Natural killer cell treated with Interleukin-12 subunit alpha and Interleukin-12 subunit beta and Interleukin-15 and Interleukin-18, amount 100 ng/mL, for 72 hours (primary cell): ENCODE measurements around the gene MRPL34. TPM values are rescaled to one million over a fixed set of nuclear protein-coding genes. Genes with fewer than 3 reads are reported as not detected.
A peak's percentile ranks its signal among the peaks of the same experiment; 100 is the strongest.

Source experiments
- ATAC-seq, 2 donors: fragments of 150-1000 bp; cut with Tn5 transposase in 1 of 2; sonication (Bioruptor Pico), chemical (Tn5 transposase) in 1 of 2; 2 replicates each; pipeline ENCODE4 v1.10.0; 2021
- DNase-seq: peaks from one replicate; pipeline ENCODE4 v3.0.0; 2022; ENCODE audit warnings: low spot score
- H3K27ac Mint-ChIP-seq, 2 donors: 1 replicate in 1 of 2; 2 replicates in 1 of 2; pipeline ENCODE4 v1.8.0; 2022; ENCODE audit warnings: mixed read lengths in 2 of 2, mild to moderate bottlenecking in 1 of 2, moderate library complexity in 1 of 2
- H3K27me3 Mint-ChIP-seq, 2 donors: 1 replicate in 1 of 2; 2 replicates in 1 of 2; pipeline ENCODE4 v1.8.0; 2022; ENCODE audit warnings: mixed read lengths in 2 of 2
- H3K36me3 Mint-ChIP-seq: one replicate; pipeline ENCODE4 v1.8.0; 2022; ENCODE audit warnings: mixed read lengths
- H3K4me1 Mint-ChIP-seq, 2 donors: 1 replicate in 1 of 2; 2 replicates in 1 of 2; pipeline ENCODE4 v1.8.0; 2022; ENCODE audit warnings: low read depth in 2 of 2, mixed read lengths in 2 of 2, mild to moderate bottlenecking in 1 of 2
- H3K4me3 Mint-ChIP-seq: one replicate; pipeline ENCODE4 v1.8.0; 2022; ENCODE audit warnings: mixed read lengths
- H3K9me3 Mint-ChIP-seq: 2 replicates; pipeline ENCODE4 v1.8.0; 2022; ENCODE audit warnings: mixed read lengths
- total RNA-seq, 2 donors: library from RNA; stranded (reverse); gene quantifications; one replicate each; pipeline ENCODE4 v1.2.3, GENCODE V29; 2022

MRPL34 gene
- total RNA-seq, 2 donors from 2014 or later, result 61.4 to 106 TPM

GRCh38 chr19:17309198-17309964, 3.7 kb downstream of the MRPL34 start, which contains the start of gene DDA1:
Gene DDA1, plus strand, starts transcription at chr19:17309563. Its CDS starts 92 bp downstream, at chr19:17309655.
- Mint-ChIP-seq H3K4me1 (peaks cover 31 to 39% of the 10 kb centered on the region in 2 donors), H3K4me3 (peak within 1 kb of the TSS; percentile 99), H3K27me3 (no peaks in the 10 kb centered on the region), H3K9me3 (no peaks in the 10 kb centered on the region), H3K27ac (peak within 1 kb of the TSS; percentile 81 to 95), H3K36me3 (no peaks in the 10 kb centered on the region)
- peak; percentile 90 to 92 for ATAC-seq
- peak; percentile 100 for DNase-seq

- Mint-ChIP-seq H3K36me3 (no peaks in the 10 kb centered on the region), H3K27me3 (no peaks in the 10 kb centered on the region), H3K27ac (peak overlapping the region; percentile 81 to 95), H3K9me3 (no peaks in the 10 kb centered on the region), H3K4me3 (peak overlapping the region; percentile 99), H3K4me1 (peaks cover 27 to 35% of the 10 kb centered on the region in 2 donors)
- ATAC-seq, result no peak
- no peak for DNase-seq
These were observed 4.3 kb downstream of the MRPL34 start for GRCh38 chr19:17309965-17310461.

DNA sequence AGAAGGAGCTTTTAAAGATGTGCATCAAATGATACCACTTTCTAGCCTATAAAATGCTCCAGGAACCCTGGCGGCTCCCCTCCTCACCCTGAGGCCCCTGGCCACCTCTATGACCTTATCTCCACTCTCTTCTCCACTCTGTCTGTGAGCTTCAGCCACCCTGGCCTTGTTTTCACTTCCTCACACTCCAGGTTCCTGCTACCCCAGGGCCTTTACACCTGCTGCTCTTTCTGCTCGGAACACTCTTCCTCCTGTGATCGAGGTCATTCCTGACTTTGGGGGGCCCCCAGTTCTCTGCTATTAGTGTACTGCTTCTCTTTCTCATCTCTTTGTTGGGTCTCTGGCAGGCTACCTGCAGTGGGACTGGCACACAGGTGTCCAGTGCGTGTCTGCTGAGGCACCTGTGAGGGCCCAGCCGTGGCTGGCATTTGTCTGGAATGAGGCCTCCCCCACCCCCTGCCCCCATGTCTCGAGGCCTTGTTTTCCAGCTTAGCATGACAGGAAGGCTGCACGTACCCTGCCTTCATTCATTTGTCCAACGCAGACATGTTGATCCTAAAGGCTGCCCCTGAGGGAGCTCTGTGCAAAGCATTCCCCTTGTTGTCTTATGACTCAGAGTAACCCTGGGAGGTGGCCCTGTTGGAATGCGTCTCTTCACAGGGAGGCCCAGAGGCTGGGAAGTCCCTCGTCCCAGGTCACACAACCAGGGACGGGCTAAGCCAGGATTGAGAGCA, 6.0 kb downstream of the MRPL34 start:
- Mint-ChIP-seq H3K27ac (peak overlapping the region in 1 of 2 donors; percentile 37), H3K36me3 (no peaks in the 10 kb centered on the region), H3K9me3 (no peaks in the 10 kb centered on the region), H3K4me1 (peaks cover 26 to 31% of the 10 kb centered on the region in 2 donors), H3K4me3 (peak overlapping the region; percentile 77), H3K27me3 (no peaks in the 10 kb centered on the region)
- ATAC-seq, result no peak
- no peak for DNase-seq

DNA sequence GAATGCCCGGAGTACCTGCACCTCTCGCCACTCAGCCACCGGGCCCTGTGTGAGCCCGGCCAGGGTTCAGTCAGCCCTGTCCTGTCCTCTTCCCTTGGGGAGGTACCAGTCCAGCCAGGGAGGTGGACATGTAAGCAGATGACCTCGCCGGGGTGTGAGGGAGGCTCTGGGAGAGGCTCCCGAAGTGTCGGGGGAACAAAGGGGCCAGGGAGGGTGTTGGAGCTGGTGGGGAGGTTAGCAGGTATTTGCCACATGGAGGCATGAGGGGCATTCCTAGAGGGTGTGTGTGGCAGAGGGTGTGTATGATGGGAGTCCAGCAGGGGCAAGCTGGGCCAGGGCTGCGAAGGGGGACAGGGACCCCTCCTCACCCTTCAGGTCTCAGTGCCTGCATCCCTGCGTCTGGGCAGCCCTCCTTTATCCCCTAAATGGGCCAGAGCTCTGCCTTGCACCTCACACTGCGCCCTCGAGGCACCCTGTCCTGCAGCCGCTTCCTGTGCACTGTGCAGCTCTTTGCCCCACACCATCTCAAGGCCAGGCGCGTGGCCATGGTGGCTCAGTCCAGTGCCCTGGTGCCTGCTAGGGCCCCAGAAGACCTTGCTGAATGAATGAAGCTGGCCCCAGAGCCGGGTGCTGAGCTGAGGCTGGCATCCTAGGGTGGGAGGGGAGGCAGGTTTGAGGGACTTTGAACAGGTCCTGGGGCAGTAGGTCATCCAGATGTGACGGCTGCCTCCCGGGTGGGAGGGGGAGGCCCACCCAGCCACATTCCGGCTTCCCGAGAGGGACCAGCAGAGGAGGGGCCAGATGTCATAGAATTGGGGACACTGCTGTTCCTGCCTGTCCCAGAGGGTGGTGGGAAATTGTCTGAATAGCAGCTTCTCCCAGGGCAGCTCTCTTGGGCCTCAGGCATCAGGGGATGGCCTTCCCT, 6.8 kb downstream of the MRPL34 start:
- ATAC-seq (no peak), DNase-seq (no peak)
- Mint-ChIP-seq H3K27ac (no peak overlapping the region), H3K9me3 (no peaks in the 10 kb centered on the region), H3K36me3 (no peaks in the 10 kb centered on the region), H3K4me1 (peaks cover 26 to 31% of the 10 kb centered on the region in 2 donors), H3K4me3 (no peak overlapping the region), H3K27me3 (no peaks in the 10 kb centered on the region)

- Mint-ChIP-seq H3K4me3 (no peak overlapping the region), H3K36me3 (no peaks in the 10 kb centered on the region), H3K27me3 (no peaks in the 10 kb centered on the region), H3K4me1 (peaks cover 18 to 20% of the 10 kb centered on the region in 2 donors), H3K9me3 (no peaks in the 10 kb centered on the region), H3K27ac (no peak overlapping the region)
- ATAC-seq (no peak), DNase-seq (no peak)
These were observed 8.4 kb downstream of the MRPL34 start for GRCh38 chr19:17314007-17314593.

DNA sequence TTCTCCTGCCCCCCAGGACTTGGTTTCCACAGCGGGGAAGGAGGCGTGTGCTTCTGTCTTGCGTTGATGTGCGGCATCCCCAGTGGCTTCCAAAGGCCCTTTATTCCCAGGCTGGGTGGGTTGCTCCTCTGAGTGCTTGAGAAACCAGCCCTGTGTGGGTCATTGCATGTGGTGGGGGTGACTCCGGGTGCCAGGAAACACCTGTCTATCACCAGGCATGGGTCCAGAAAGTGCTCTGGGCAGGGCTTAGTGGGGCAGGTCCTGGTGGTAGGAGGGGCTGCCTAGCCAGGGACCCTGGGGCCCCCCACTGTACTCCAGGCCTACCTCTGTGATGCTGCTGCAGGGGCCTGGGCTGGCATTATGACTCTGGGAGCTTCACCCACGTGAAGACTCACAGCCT, 13.3 kb downstream of the MRPL34 start:
- Mint-ChIP-seq H3K27me3 (no peaks in the 10 kb centered on the region), H3K4me3 (no peak overlapping the region), H3K27ac (no peak overlapping the region), H3K9me3 (no peaks in the 10 kb centered on the region), H3K36me3 (no peaks in the 10 kb centered on the region), H3K4me1 (peaks cover 0 to 8% of the 10 kb centered on the region in 2 donors)
- DNase-seq (no peak), ATAC-seq (no peak)

GRCh38 chr19:17319473-17320238, 14.0 kb downstream of the MRPL34 start:
- H3K27me3 Mint-ChIP-seq, result no peaks in the 10 kb centered on the region
- DNase-seq, result no peak
- no peaks in the 10 kb centered on the region for H3K9me3 Mint-ChIP-seq
- H3K4me1 Mint-ChIP-seq, result peaks cover 0 to 8% of the 10 kb centered on the region in 2 donors
- no peak for ATAC-seq
- no peak overlapping the region for H3K4me3 Mint-ChIP-seq
- H3K27ac Mint-ChIP-seq, result no peak overlapping the region
- H3K36me3 Mint-ChIP-seq, result no peaks in the 10 kb centered on the region

GRCh38 chr19:17320435-17320834, 14.8 kb downstream of the MRPL34 start:
- no peaks in the 10 kb centered on the region for H3K27me3 Mint-ChIP-seq
- no peaks in the 10 kb centered on the region for H3K9me3 Mint-ChIP-seq
- no peaks in the 10 kb centered on the region for H3K36me3 Mint-ChIP-seq
- DNase-seq (no peak), ATAC-seq (no peak)
- peaks cover 0 to 8% of the 10 kb centered on the region in 2 donors for H3K4me1 Mint-ChIP-seq
- H3K4me3 Mint-ChIP-seq, result no peak overlapping the region
- H3K27ac Mint-ChIP-seq, result no peak overlapping the region

DNA sequence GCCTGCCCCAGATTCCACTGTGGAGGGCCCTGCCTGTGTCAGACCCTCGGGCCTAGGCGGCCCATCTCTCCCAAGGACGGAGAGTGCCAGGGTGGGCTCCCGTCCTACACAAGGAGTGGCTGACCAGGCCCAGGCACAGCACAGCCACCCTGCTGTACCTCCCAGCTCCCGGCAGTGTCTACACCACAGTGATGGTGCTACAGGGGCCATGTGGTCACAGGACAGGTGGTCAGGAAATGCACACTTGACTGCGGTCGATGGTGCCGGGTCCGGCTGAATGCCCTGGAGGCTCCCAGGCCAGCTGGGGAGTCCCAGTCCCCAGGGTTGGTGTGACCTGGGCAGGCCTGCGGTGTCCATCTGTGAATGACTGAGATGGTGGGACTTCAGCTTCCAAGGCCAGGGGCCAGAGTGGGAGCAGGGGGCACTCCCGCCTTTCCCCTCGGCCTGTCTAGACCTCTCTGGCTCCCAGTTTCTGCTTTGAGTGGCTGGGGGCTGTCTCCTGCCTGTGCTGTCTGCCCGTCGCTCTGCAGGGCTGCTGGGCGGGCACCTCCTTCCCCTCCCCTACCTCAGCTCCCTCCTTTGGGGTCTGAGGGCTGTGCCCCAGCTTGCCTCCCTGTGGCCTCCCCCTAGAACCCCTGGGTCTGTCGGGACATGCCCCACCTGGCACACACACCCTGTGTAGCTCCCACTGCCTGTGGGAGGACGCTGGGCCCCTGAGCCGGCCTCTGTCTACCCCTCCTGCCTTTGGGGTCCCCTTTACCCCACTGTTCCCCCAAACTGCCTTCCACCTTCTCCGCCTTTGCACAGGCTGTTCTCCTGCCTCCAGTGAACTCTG, 16.2 kb downstream of the MRPL34 start:
- Mint-ChIP-seq H3K27me3 (no peaks in the 10 kb centered on the region), H3K4me1 (peaks cover 0 to 8% of the 10 kb centered on the region in 2 donors), H3K36me3 (no peaks in the 10 kb centered on the region), H3K27ac (no peak overlapping the region), H3K9me3 (no peaks in the 10 kb centered on the region), H3K4me3 (no peak overlapping the region)
- peak in 1 of 2 donors; percentile 2 for ATAC-seq
- DNase-seq, result no peak

DNA sequence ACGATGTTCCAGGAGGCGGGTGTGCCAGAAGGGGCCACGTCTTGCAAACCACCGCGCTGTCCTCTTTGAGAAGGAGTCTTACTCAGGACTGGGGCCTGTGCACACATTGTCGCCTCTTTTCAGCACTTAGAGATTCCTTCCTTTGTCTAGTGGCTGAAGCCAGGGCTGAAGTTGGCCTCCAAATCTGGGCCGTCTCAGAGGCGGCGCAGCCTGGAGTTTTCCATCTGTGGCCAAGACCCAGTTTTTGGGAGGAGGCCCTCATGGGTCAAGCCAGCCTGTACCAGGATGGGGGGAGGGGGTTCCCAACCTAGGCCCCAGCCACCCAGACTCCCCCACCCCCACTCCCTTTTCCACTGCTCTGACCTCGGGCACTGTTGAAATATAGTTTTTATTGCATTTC, 17.2 kb downstream of the MRPL34 start:
- Mint-ChIP-seq H3K27me3 (no peaks in the 10 kb centered on the region), H3K4me3 (no peak overlapping the region), H3K36me3 (no peaks in the 10 kb centered on the region)

DNA sequence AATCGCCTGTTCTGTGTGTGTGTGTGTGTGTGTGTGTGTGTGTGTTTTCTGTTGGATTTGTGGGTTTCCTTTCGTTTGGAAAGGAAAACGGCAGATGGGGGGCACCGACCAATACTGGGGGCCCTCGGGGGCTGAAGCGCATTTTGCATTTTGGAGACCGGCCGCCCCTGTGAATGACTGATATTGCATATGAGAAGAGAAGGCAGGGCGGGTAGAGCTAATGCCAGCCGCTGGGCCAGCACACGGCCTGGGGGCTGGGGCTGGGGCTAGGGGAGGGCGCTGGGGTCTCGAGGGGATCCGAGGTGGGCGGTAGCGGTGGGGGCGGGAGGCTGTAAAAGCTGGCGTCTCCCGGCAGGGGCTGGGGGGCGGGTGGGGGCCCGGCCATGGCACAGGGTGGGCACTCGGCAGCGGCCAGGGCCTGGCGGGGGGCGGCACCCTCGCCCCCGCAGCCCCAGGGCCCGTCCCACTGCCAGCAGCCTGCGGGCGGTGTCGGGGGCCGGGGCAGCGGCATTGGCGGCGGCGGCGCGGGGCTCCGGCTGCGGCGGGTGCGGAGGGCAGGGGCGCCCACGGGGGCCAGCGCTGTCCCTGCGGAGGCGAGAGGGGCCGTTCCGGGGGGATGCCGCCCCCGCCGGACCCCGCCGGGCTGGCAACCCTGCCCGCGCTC, 17.8 kb downstream of the MRPL34 start:
- Mint-ChIP-seq H3K4me1 (peaks cover 0 to 8% of the 10 kb centered on the region in 2 donors), H3K9me3 (no peaks in the 10 kb centered on the region), H3K36me3 (no peaks in the 10 kb centered on the region), H3K4me3 (no peak overlapping the region), H3K27me3 (no peaks in the 10 kb centered on the region), H3K27ac (no peak overlapping the region)
- DNase-seq (no peak), ATAC-seq (peak in 1 of 2 donors; percentile 1)

More for the DNA sequence above, 17.2 kb downstream of the MRPL34 start:
- peaks cover 0 to 8% of the 10 kb centered on the region in 2 donors for H3K4me1 Mint-ChIP-seq
- DNase-seq (no peak), ATAC-seq (no peak)
- H3K9me3 Mint-ChIP-seq, result no peaks in the 10 kb centered on the region
- H3K27ac Mint-ChIP-seq, result no peak overlapping the region
